SK-N-SH treated with all-trans-retinoic acid at 6 μM for 48 hours (cell line): ENCODE data around the gene ARL4D.

ENCODE experiments used
- ATAC-seq: fragments of 200-7000 bp; cut with Tn5 transposase; 3 replicates; pipeline ENCODE4 v1.9.1; 2020; ENCODE audit warnings: mild to moderate bottlenecking, moderate library complexity
- ARNTL ChIP-seq: fragments of 450-650 bp; formaldehyde crosslinking; IDR thresholded peaks from 2 replicates; pipeline ENCODE4 v1.5.0; 2020; ENCODE audit warnings: low read depth, mild to moderate bottlenecking, moderate library complexity, borderline replicate concordance
- BACH2 ChIP-seq: fragments of 250-450 bp; sonication (Bioruptor Pico); IDR thresholded peaks from 2 replicates; pipeline ENCODE4 v1.9.0; 2021; ENCODE audit warnings: mild to moderate bottlenecking, borderline replicate concordance
- CSDC2 ChIP-seq: fragments of 250-450 bp; sonication (Bioruptor Pico); IDR thresholded peaks from 2 replicates; pipeline ENCODE4 v1.5.0; 2020; ENCODE audit warnings: mild to moderate bottlenecking, moderate library complexity
- ESRRG ChIP-seq: fragments of 250-450 bp; sonication (Bioruptor Pico); IDR thresholded peaks from 2 replicates; pipeline ENCODE4 v1.6.1; 2021; ENCODE audit warnings: mild to moderate bottlenecking
- GLIS3 ChIP-seq: fragments of 250-450 bp; sonication (Bioruptor Pico); IDR thresholded peaks from 2 replicates; pipeline ENCODE4 v1.5.0; 2020; ENCODE audit warnings: mild to moderate bottlenecking, moderate library complexity
- ISL1 ChIP-seq: fragments of 250-450 bp; sonication (Bioruptor Pico); IDR thresholded peaks from 2 replicates; pipeline ENCODE4 v2.1.2; 2022; ENCODE audit warnings: mild to moderate bottlenecking, moderate library complexity
- OSR1 ChIP-seq: fragments of 250-450 bp; sonication (Bioruptor Pico); IDR thresholded peaks from 2 replicates; pipeline ENCODE4 v1.8.0; 2022; ENCODE audit warnings: moderate library complexity, mild to moderate bottlenecking, inconsistent platforms
- PPARA ChIP-seq: fragments of 250-450 bp; sonication (Bioruptor Pico); IDR thresholded peaks from 2 replicates; pipeline ENCODE4 v1.5.0; 2020; ENCODE audit warnings: mild to moderate bottlenecking, borderline replicate concordance
- RARB ChIP-seq: fragments of 250-450 bp; sonication (Bioruptor Pico); IDR thresholded peaks from 2 replicates; pipeline ENCODE4 v1.8.0; 2021; ENCODE audit warnings: mild to moderate bottlenecking, moderate library complexity
- SNAI2 ChIP-seq: fragments of 250-450 bp; sonication (Bioruptor Pico); IDR thresholded peaks from 2 replicates; pipeline ENCODE4 v1.5.0; 2020; ENCODE audit warnings: mild to moderate bottlenecking, moderate library complexity
- TCF4 ChIP-seq: fragments of 250-450 bp; sonication (Bioruptor Pico); IDR thresholded peaks from 2 replicates; pipeline ENCODE4 v1.8.0; 2021; ENCODE audit warnings: mild to moderate bottlenecking, moderate library complexity, borderline replicate concordance
- TOX ChIP-seq: fragments of 250-450 bp; sonication (Bioruptor Pico); IDR thresholded peaks from 2 replicates; pipeline ENCODE4 v1.8.0; 2021; ENCODE audit warnings: mild to moderate bottlenecking, moderate library complexity, borderline replicate concordance
- ZC3H10 ChIP-seq: fragments of 250-450 bp; sonication (Bioruptor Pico); IDR thresholded peaks from 2 replicates; pipeline ENCODE4 v1.5.1; 2021; ENCODE audit warnings: mild to moderate bottlenecking, moderate library complexity
- ZFP3 ChIP-seq: fragments of 250-450 bp; sonication (Bioruptor Pico); IDR thresholded peaks from 2 replicates; pipeline ENCODE4 v1.5.0; 2020; ENCODE audit warnings: mild to moderate bottlenecking, moderate library complexity
- ZFP30 ChIP-seq: fragments of 450-650 bp; formaldehyde crosslinking; IDR thresholded peaks from 2 replicates; pipeline ENCODE4 v1.5.0; 2022; ENCODE audit warnings: mild to moderate bottlenecking, moderate library complexity
- ZNF565 ChIP-seq: fragments of 450-650 bp; formaldehyde crosslinking; conservative IDR thresholded peaks from 2 replicates; pipeline ENCODE4 v1.5.0; 2020; ENCODE audit warnings: low read depth, mild to moderate bottlenecking, moderate library complexity
- ZNF70 ChIP-seq: fragments of 450-650 bp; formaldehyde crosslinking; IDR thresholded peaks from 2 replicates; pipeline ENCODE4 v1.5.0; 2020; ENCODE audit warnings: mild to moderate bottlenecking, moderate library complexity
- ZNF8 ChIP-seq: fragments of 450-650 bp; formaldehyde crosslinking; IDR thresholded peaks from 2 replicates; pipeline ENCODE4 v1.5.0; 2020; ENCODE audit warnings: mild to moderate bottlenecking, moderate library complexity
- TF ChIP-seq, protein P1 (sequence below): fragments of 250-450 bp; sonication (Bioruptor Pico); IDR thresholded peaks from 2 replicates; pipeline ENCODE4 v1.8.0; 2020; ENCODE audit warnings: mild to moderate bottlenecking, moderate library complexity, borderline replicate concordance
- TF ChIP-seq, protein P2 (sequence below): fragments of 250-450 bp; sonication (Bioruptor Pico); IDR thresholded peaks from 2 replicates; pipeline ENCODE4 v1.5.0; 2020; ENCODE audit warnings: mild to moderate bottlenecking, moderate library complexity
- TF ChIP-seq, protein P3 (sequence below): fragments of 250-450 bp; sonication (Bioruptor Pico); IDR thresholded peaks from 2 replicates; pipeline ENCODE4 v1.5.1; 2020; ENCODE audit warnings: low read depth, mild to moderate bottlenecking, moderate library complexity
- TF ChIP-seq, protein P4 (sequence below): fragments of 250-450 bp; sonication (Bioruptor Pico); IDR thresholded peaks from 2 replicates; pipeline ENCODE4 v1.8.0; 2021; ENCODE audit warnings: low read depth, mild to moderate bottlenecking, moderate library complexity, borderline replicate concordance
- TF ChIP-seq, protein P5 (sequence below): fragments of 250-450 bp; sonication (Bioruptor Pico); IDR thresholded peaks from 2 replicates; pipeline ENCODE4 v1.5.1; 2021; ENCODE audit warnings: mild to moderate bottlenecking, moderate library complexity

ARL4D gene

DNA sequence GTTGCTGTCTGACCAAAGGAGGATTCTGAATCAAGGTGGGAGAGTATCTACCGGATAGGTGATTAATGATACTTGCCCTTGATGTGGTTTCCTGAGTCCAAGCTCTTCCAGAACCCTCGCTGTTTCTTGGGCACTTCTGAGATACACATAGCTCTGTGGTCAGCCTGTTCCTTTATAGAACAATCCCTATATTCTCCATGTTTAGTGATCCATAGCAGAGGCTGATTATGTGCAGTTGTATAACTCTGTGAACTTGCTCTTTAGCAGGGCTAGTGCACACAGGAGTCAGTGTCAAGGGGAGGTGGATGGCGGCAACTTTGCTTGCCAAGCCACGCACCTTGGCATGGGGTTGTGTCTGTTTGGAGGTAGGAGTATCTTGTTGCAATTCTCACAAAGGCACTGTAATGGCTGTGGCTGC lies 36.1 kb downstream of the ARL4D start (continued):
- TF ChIP-seq, protein P1, sequence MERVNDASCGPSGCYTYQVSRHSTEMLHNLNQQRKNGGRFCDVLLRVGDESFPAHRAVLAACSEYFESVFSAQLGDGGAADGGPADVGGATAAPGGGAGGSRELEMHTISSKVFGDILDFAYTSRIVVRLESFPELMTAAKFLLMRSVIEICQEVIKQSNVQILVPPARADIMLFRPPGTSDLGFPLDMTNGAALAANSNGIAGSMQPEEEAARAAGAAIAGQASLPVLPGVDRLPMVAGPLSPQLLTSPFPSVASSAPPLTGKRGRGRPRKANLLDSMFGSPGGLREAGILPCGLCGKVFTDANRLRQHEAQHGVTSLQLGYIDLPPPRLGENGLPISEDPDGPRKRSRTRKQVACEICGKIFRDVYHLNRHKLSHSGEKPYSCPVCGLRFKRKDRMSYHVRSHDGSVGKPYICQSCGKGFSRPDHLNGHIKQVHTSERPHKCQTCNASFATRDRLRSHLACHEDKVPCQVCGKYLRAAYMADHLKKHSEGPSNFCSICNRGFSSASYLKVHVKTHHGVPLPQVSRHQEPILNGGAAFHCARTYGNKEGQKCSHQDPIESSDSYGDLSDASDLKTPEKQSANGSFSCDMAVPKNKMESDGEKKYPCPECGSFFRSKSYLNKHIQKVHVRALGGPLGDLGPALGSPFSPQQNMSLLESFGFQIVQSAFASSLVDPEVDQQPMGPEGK (CRISPR knock-in tag), result no peak
- TF ChIP-seq ISL1 (CRISPR knock-in tag) (no peak), ZNF70 (no peak), ZNF8 (CRISPR knock-in tag) (no peak), BACH2 (CRISPR knock-in tag) (no peak), ZNF565 (CRISPR knock-in tag) (no peak), OSR1 (no peak), ZFP3 (CRISPR knock-in tag) (no peak), CSDC2 (CRISPR knock-in tag) (no peak)

DNA sequence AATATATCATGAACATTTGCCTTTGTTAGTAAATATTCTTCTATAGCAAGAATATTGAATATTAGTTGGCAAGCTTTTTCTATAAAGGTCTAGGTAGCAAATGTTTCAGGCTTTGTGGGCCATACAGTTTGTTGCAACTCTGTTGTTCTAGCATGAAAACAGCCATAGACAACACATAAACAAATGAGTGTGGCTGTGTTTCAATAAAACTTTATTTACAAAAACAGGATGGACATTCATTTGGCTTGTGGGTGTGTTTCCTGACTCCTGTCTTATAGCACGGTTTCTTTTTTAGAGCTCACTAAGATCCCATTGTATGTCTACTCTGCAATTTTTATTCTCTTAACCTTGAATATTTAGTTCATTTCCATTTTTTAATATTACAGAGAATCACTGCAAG lies 39.0 kb downstream of the ARL4D start:
- TF ChIP-seq PPARA (CRISPR knock-in tag) (no peak), BACH2 (CRISPR knock-in tag) (no peak), OSR1 (no peak), SNAI2 (no peak), ZC3H10 (CRISPR knock-in tag) (no peak), ZFP30 (CRISPR knock-in tag) (no peak), ESRRG (CRISPR knock-in tag) (no peak), GLIS3 (CRISPR knock-in tag) (no peak), ZNF8 (CRISPR knock-in tag) (no peak), RARB (no peak), ARNTL (CRISPR knock-in tag) (no peak), ZNF565 (CRISPR knock-in tag) (no peak), ISL1 (CRISPR knock-in tag) (no peak), CSDC2 (CRISPR knock-in tag) (no peak), TOX (CRISPR knock-in tag) (no peak), TCF4 (no peak)
- TF ChIP-seq, protein P2, sequence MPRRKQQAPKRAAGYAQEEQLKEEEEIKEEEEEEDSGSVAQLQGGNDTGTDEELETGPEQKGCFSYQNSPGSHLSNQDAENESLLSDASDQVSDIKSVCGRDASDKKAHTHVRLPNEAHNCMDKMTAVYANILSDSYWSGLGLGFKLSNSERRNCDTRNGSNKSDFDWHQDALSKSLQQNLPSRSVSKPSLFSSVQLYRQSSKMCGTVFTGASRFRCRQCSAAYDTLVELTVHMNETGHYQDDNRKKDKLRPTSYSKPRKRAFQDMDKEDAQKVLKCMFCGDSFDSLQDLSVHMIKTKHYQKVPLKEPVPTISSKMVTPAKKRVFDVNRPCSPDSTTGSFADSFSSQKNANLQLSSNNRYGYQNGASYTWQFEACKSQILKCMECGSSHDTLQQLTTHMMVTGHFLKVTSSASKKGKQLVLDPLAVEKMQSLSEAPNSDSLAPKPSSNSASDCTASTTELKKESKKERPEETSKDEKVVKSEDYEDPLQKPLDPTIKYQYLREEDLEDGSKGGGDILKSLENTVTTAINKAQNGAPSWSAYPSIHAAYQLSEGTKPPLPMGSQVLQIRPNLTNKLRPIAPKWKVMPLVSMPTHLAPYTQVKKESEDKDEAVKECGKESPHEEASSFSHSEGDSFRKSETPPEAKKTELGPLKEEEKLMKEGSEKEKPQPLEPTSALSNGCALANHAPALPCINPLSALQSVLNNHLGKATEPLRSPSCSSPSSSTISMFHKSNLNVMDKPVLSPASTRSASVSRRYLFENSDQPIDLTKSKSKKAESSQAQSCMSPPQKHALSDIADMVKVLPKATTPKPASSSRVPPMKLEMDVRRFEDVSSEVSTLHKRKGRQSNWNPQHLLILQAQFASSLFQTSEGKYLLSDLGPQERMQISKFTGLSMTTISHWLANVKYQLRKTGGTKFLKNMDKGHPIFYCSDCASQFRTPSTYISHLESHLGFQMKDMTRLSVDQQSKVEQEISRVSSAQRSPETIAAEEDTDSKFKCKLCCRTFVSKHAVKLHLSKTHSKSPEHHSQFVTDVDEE, result no peak
- TF ChIP-seq, protein P3, sequence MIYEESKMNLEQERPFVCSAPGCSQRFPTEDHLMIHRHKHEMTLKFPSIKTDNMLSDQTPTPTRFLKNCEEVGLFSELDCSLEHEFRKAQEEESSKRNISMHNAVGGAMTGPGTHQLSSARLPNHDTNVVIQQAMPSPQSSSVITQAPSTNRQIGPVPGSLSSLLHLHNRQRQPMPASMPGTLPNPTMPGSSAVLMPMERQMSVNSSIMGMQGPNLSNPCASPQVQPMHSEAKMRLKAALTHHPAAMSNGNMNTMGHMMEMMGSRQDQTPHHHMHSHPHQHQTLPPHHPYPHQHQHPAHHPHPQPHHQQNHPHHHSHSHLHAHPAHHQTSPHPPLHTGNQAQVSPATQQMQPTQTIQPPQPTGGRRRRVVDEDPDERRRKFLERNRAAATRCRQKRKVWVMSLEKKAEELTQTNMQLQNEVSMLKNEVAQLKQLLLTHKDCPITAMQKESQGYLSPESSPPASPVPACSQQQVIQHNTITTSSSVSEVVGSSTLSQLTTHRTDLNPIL, result no peak
- TF ChIP-seq, protein P4, sequence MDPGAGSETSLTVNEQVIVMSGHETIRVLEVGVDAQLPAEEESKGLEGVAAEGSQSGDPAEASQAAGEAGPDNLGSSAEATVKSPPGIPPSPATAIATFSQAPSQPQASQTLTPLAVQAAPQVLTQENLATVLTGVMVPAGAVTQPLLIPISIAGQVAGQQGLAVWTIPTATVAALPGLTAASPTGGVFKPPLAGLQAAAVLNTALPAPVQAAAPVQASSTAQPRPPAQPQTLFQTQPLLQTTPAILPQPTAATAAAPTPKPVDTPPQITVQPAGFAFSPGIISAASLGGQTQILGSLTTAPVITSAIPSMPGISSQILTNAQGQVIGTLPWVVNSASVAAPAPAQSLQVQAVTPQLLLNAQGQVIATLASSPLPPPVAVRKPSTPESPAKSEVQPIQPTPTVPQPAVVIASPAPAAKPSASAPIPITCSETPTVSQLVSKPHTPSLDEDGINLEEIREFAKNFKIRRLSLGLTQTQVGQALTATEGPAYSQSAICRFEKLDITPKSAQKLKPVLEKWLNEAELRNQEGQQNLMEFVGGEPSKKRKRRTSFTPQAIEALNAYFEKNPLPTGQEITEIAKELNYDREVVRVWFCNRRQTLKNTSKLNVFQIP, result no peak
- TF ChIP-seq, protein P5, sequence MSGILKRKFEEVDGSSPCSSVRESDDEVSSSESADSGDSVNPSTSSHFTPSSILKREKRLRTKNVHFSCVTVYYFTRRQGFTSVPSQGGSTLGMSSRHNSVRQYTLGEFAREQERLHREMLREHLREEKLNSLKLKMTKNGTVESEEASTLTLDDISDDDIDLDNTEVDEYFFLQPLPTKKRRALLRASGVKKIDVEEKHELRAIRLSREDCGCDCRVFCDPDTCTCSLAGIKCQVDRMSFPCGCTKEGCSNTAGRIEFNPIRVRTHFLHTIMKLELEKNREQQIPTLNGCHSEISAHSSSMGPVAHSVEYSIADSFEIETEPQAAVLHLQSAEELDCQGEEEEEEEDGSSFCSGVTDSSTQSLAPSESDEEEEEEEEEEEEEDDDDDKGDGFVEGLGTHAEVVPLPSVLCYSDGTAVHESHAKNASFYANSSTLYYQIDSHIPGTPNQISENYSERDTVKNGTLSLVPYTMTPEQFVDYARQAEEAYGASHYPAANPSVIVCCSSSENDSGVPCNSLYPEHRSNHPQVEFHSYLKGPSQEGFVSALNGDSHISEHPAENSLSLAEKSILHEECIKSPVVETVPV, result no peak
- no peak for ATAC-seq

DNA sequence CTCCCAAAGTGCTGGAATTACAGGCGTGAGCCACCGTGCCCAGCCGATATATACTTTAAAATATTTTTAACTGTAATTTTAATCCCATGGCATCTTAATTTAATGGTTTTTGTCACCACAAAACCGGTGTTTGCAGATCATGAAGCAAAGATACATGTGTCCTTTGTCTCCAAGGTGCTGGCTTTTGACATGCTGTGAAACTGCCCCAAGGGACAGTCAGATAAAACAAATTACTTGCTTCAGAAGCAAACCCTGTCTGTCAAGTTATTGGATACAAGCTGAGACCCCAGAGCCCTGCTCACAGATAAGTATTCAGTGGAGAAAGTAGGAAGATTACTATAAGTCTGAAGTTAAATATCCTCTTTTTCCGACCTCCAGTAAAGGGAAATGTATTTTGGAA lies 39.8 kb downstream of the ARL4D start:
- no peak for ATAC-seq
- TF ChIP-seq, protein P3, result no peak
- TF ChIP-seq TOX (CRISPR knock-in tag), result no peak
- TF ChIP-seq ZFP30 (CRISPR knock-in tag), result no peak
- no peak for TF ChIP-seq ZC3H10 (CRISPR knock-in tag)
- TF ChIP-seq, protein P5, result no peak
